GM21528 (cell line): ENCODE results near the gene RYR3.

Experiments
- ATAC-seq: cut with Tn5 transposase; IDR thresholded peaks from one replicate; pipeline ENCODE4 v1.9.1; 2021; ENCODE audit warnings: mild to moderate bottlenecking, moderate library complexity; ENCODE audit not compliant: unreplicated experiment, low FRiP score

RYR3 gene

GRCh38 chr15:33443708-33444107 lies 132.9 kb downstream of the RYR3 start:
- no peak for ATAC-seq

GRCh38 chr15:33445984-33446383 lies 135.2 kb downstream of the RYR3 start:
- no peak for ATAC-seq

- no peak for ATAC-seq
Observed at GRCh38 chr15:33448151-33448550, 137.4 kb downstream of the RYR3 start.

GRCh38 chr15:33448961-33449606 lies 138.3 kb downstream of the RYR3 start:
- ATAC-seq = no peak

- no peak for ATAC-seq
Observed at GRCh38 chr15:33449810-33450209, 139.0 kb downstream of the RYR3 start.

- no peak for ATAC-seq
Observed at GRCh38 chr15:33451385-33451784, 140.6 kb downstream of the RYR3 start.

- ATAC-seq = no peak
Observed at GRCh38 chr15:33453761-33454160, 143.0 kb downstream of the RYR3 start.

- ATAC-seq = no peak
Observed at GRCh38 chr15:33454346-33454745, 143.6 kb downstream of the RYR3 start.

GRCh38 chr15:33454996-33455395 lies 144.2 kb downstream of the RYR3 start:
- no peak for ATAC-seq

GRCh38 chr15:33458421-33458820 lies 147.7 kb downstream of the RYR3 start:
- ATAC-seq = no peak

GRCh38 chr15:33460166-33460805 lies 149.5 kb downstream of the RYR3 start:
- no peak for ATAC-seq

GRCh38 chr15:33461671-33462070 lies 150.9 kb downstream of the RYR3 start:
- no peak for ATAC-seq

GRCh38 chr15:33467146-33467815 lies 156.5 kb downstream of the RYR3 start:
- ATAC-seq = no peak

GRCh38 chr15:33467816-33468163 lies 157.0 kb downstream of the RYR3 start:
- no peak for ATAC-seq

GRCh38 chr15:33468740-33469139 lies 158.0 kb downstream of the RYR3 start:
- ATAC-seq = no peak

- ATAC-seq = no peak
Observed at GRCh38 chr15:33473005-33473404, 162.2 kb downstream of the RYR3 start.

- ATAC-seq = no peak
Observed at GRCh38 chr15:33473714-33474113, 162.9 kb downstream of the RYR3 start.

- no peak for ATAC-seq
Observed at GRCh38 chr15:33476076-33476475, 165.3 kb downstream of the RYR3 start.

- ATAC-seq = no peak
Observed at GRCh38 chr15:33476908-33477307, 166.1 kb downstream of the RYR3 start.

- no peak for ATAC-seq
Observed at GRCh38 chr15:33489335-33489734, 178.6 kb downstream of the RYR3 start.

GRCh38 chr15:33490703-33491102 lies 179.9 kb downstream of the RYR3 start:
- no peak for ATAC-seq
